KMS-11 (cell line): Measurements from ENCODE around the gene SLC35B1.

ENCODE experiments used
- H2AFZ ChIP-seq: fragments of 200-600 bp; sonication (generic); 2 replicates; pipeline ENCODE4 v1.6.1; 2016; ENCODE audit warnings: antibody characterized with exemption, mixed run types, low read depth
- H3K27ac ChIP-seq: fragments of 200-600 bp; sonication (generic); 2 replicates; pipeline ENCODE4 v1.6.1; 2016; ENCODE audit warnings: mild to moderate bottlenecking, mixed run types
- H3K27me3 ChIP-seq: fragments of 200-600 bp; sonication (generic); 2 replicates; pipeline ENCODE4 v1.6.1; 2017; ENCODE audit warnings: mild to moderate bottlenecking, low read depth, mixed run types, moderate library complexity; ENCODE audit not compliant: insufficient read depth
- H3K36me3 ChIP-seq: fragments of 200-600 bp; sonication (generic); 2 replicates; pipeline ENCODE4 v1.6.1; 2017; ENCODE audit warnings: mild to moderate bottlenecking, mixed run types; ENCODE audit not compliant: insufficient read depth
- H3K4me1 ChIP-seq: fragments of 200-600 bp; sonication (generic); 2 replicates; pipeline ENCODE4 v1.6.1; 2016; ENCODE audit warnings: mild to moderate bottlenecking, low read depth, mixed run types; ENCODE audit not compliant: poor library complexity, severe bottlenecking
- H3K4me2 ChIP-seq: fragments of 200-600 bp; sonication (generic); 2 replicates; pipeline ENCODE4 v1.7.0; 2016; ENCODE audit warnings: mild to moderate bottlenecking, mixed run types
- H3K4me3 ChIP-seq: fragments of 200-600 bp; sonication (generic); IDR thresholded peaks from 2 replicates; pipeline ENCODE4 v1.6.1; 2017; ENCODE audit warnings: low read depth, low read length, mixed read lengths; ENCODE audit not compliant: insufficient read depth
- H3K79me2 ChIP-seq: fragments of 200-600 bp; sonication (generic); 2 replicates; pipeline ENCODE4 v1.6.1; 2016; ENCODE audit warnings: low read depth, mixed run types; ENCODE audit not compliant: insufficient read depth
- H3K9ac ChIP-seq: fragments of 200-600 bp; sonication (generic); 2 replicates; pipeline ENCODE4 v1.6.1; 2016; ENCODE audit warnings: mild to moderate bottlenecking, mixed run types
- H4K20me1 ChIP-seq: fragments of 200-600 bp; sonication (generic); 2 replicates; pipeline ENCODE4 v1.6.1; 2016; ENCODE audit warnings: mild to moderate bottlenecking, mixed run types; ENCODE audit not compliant: insufficient read depth
- TF ChIP-seq, protein P1 (sequence below): fragments of 200-600 bp; sonication (generic); conservative IDR thresholded peaks from 2 replicates; pipeline ENCODE4 v1.6.1; 2017; ENCODE audit warnings: low read depth, mild to moderate bottlenecking, antibody characterized with exemption, low read length, moderate library complexity, mixed read lengths

The SLC35B1 gene

DNA sequence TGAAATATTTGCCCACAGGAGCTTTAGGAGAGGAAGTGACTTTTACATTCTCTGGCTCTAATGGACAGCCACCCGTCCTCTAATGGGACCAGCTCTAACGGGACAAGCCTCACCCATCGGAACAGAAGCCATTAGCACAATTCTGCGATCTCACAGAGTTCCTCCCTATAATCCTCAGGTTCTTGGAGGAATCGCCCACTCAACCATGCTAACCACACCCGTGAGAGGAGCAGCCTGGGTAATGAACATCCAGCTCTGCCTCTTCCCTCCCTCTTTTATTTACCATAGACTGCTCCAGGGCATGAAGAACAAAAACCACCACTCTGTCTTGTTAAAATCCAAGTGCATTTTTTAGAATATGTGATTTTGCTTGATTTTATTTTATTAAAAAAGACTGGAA lies 6.8 kb downstream of the SLC35B1 start:
- no peak overlapping the region for H3K4me3 ChIP-seq
- H3K36me3 ChIP-seq: no peaks in the 10 kb centered on the region; the same call in 1 of the 2 replicates
- no peaks in the 10 kb centered on the region for H3K27me3 ChIP-seq
- no peak overlapping the region for H3K27ac ChIP-seq
- no peak overlapping the region for H2AFZ ChIP-seq
- H3K9ac ChIP-seq: no peak overlapping the region
- no peak overlapping the region for H3K4me2 ChIP-seq
- TF ChIP-seq, protein P1, sequence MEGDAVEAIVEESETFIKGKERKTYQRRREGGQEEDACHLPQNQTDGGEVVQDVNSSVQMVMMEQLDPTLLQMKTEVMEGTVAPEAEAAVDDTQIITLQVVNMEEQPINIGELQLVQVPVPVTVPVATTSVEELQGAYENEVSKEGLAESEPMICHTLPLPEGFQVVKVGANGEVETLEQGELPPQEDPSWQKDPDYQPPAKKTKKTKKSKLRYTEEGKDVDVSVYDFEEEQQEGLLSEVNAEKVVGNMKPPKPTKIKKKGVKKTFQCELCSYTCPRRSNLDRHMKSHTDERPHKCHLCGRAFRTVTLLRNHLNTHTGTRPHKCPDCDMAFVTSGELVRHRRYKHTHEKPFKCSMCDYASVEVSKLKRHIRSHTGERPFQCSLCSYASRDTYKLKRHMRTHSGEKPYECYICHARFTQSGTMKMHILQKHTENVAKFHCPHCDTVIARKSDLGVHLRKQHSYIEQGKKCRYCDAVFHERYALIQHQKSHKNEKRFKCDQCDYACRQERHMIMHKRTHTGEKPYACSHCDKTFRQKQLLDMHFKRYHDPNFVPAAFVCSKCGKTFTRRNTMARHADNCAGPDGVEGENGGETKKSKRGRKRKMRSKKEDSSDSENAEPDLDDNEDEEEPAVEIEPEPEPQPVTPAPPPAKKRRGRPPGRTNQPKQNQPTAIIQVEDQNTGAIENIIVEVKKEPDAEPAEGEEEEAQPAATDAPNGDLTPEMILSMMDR: no peak
- H3K79me2 ChIP-seq: no peaks in the 10 kb centered on the region; the same call in 1 of the 2 replicates
- peaks cover 2% of the 10 kb centered on the region for H3K4me1 ChIP-seq
- no peaks in the 10 kb centered on the region for H4K20me1 ChIP-seq

DNA sequence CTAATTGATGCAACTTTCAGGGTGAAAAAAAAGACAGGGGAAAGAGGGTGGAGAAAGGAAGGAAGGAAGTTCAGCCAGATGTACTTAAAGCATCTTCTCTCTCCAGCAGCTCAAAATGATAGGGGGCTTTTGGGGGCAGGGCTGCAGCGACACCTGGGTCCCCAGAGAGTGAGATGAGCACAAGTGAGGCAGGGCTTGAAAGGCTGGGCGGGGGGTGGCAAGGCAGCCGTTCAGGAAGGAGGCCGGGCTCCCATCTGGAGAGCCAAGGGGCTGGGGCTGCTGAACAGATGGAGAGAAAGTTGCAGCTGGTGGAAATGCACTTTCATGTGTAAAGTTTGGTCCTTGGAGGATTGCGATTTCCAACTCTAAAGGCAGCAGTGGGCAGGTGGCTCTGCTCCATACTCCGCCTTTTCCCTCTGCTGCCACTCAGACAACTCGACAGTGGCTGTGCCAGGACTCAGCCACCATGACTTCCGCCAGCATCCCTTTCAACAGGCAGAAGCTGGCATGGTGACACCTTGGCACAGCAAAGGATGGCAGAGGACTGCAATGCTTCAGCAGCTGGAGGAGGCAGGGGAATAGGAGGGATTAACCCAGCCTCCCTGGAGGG lies 7.7 kb downstream of the SLC35B1 start:
- TF ChIP-seq, protein P1: no peak
- Histone ChIP-seq H3K4me2 (no peak overlapping the region), H3K79me2 (no peaks in the 10 kb centered on the region), H3K27me3 (no peaks in the 10 kb centered on the region), H3K9ac (no peak overlapping the region), H2AFZ (no peak overlapping the region), H3K36me3 (no peaks in the 10 kb centered on the region; the same call in 1 of the 2 replicates), H3K4me1 (peaks cover 6% of the 10 kb centered on the region), H3K27ac (no peak overlapping the region), H3K4me3 (no peak overlapping the region), H4K20me1 (no peaks in the 10 kb centered on the region)

DNA sequence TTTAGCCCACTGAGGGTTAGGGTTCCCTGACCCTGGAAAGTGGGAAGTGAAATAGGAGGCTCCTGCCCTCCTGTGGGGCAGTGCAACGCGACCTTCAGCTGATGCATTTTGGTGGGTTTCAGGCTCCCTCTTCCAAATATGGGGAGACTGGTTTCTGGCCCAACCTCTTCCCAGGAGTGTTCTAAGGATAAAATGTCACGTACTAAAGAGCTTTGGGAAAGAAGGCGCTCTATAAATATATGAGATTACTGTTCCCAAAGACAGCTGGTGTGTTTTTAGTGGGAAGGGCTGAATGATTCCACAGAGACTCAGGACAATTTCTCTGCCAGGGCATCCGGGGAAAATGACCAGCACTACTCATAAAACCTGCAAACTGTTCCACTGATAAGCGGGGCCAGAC lies 9.8 kb downstream of the SLC35B1 start:
- Histone ChIP-seq H3K27ac (no peak overlapping the region), H3K36me3 (no peaks in the 10 kb centered on the region; the same call in 1 of the 2 replicates), H3K4me2 (no peak overlapping the region), H3K79me2 (no peaks in the 10 kb centered on the region), H4K20me1 (no peaks in the 10 kb centered on the region), H3K4me3 (no peak overlapping the region), H3K9ac (no peak overlapping the region), H3K27me3 (no peaks in the 10 kb centered on the region), H2AFZ (no peak overlapping the region), H3K4me1 (peaks cover 6% of the 10 kb centered on the region)
- TF ChIP-seq, protein P1: no peak

DNA sequence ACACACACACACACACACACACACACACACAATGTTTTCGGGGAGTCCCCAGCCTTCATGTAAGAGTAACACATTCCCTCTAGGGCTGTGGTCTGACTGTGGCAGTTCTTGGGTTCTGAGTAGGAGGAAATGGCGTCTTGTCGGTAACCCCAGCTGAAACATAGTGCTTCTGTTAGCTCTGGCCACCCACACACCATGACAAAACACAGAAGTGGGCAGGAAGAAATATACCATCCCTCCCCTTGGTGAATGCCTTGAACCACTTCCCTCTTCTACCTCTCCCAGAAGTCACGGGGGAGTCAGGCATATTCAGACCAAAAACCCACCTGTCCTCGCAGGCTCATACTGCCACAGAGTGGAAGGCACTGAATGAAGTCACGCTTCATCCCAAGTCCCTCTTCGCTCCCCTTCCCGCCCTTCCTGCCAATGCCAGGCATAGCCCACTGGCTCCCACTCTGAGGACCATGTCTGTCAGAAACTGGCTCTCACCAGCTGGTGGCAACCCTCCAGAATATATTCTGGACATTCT lies 11.5 kb downstream of the SLC35B1 start:
- Histone ChIP-seq H3K27me3 (no peaks in the 10 kb centered on the region; the same call in 1 of the 2 replicates), H3K79me2 (no peaks in the 10 kb centered on the region), H4K20me1 (no peaks in the 10 kb centered on the region), H3K4me3 (no peak overlapping the region), H3K36me3 (no peaks in the 10 kb centered on the region; the same call in 1 of the 2 replicates), H3K4me2 (no peak overlapping the region), H2AFZ (no peak overlapping the region), H3K9ac (no peak overlapping the region), H3K4me1 (peaks cover 6% of the 10 kb centered on the region), H3K27ac (no peak overlapping the region)
- TF ChIP-seq, protein P1: no peak
